Naive thymus-derived CD4-positive, alpha-beta T cell (primary cell): ENCODE measurements around the gene RTN1. TPM values are rescaled to one million over a fixed set of nuclear protein-coding genes. Genes with fewer than 3 reads are reported as not detected.

ENCODE experiments used
- ATAC-seq: fragments of 150-1000 bp; cut with Tn5 transposase; 2 replicates; pipeline ENCODE4 v1.10.0; 2021; ENCODE audit warnings: mild to moderate bottlenecking, moderate library complexity
- CTCF ChIA-PET: fragments of 350-600 bp; sonication (Branson Sonifier 250); formaldehyde crosslinking; loops from one replicate; lab custom pipeline; 2021; ENCODE audit warnings: antibody characterized with exemption; lab: Charles Lee
- POLR2A ChIA-PET: fragments of 350-600 bp; sonication (Branson Sonifier 250); formaldehyde crosslinking; loops from one replicate; lab custom pipeline; 2021; ENCODE audit warnings: antibody characterized with exemption, inconsistent platforms; lab: Charles Lee
- DNase-seq, 9 donors: peaks; one replicate each; pipeline versions ENCODE4 v3.0.0 to v3.0.0-alpha.2; 2020 to 2022; ENCODE audit warnings: mixed read lengths in 1 of 9
- H3K27ac ChIP-seq: one replicate; pipeline ENCODE4 v1.7.0; 2013; ENCODE audit warnings: mild to moderate bottlenecking, low read depth, low read length, moderate library complexity
- H3K27me3 ChIP-seq, 2 donors: one replicate each; pipeline ENCODE4 v1.7.0; 2013; ENCODE audit warnings: low read length in 2 of 2, mild to moderate bottlenecking in 2 of 2, moderate library complexity in 2 of 2; ENCODE audit not compliant: control insufficient read depth in 2 of 2, insufficient read depth in 2 of 2
- H3K36me3 ChIP-seq, 3 experiments: 1 replicate in 2 of 3; 2 replicates in 1 of 3; pipeline ENCODE4 v1.7.0; 2013; ENCODE audit warnings: low read length in 3 of 3, mild to moderate bottlenecking in 3 of 3, moderate library complexity in 1 of 3; ENCODE audit not compliant: insufficient read depth in 3 of 3, control insufficient read depth in 2 of 3
- H3K4me1 ChIP-seq, 2 donors: one replicate each; pipeline ENCODE4 v1.7.0; 2013; ENCODE audit warnings: low read length in 2 of 2, mild to moderate bottlenecking in 2 of 2, moderate library complexity in 1 of 2; ENCODE audit not compliant: control insufficient read depth in 2 of 2, insufficient read depth in 2 of 2
- H3K4me3 ChIP-seq: 2 replicates; pipeline ENCODE4 v1.7.0; 2013; ENCODE audit warnings: mild to moderate bottlenecking, low read length
- H3K9me3 ChIP-seq, 3 experiments: 1 replicate in 2 of 3; 2 replicates in 1 of 3; pipeline ENCODE4 v1.7.0; 2013; ENCODE audit warnings: low read length in 3 of 3; ENCODE audit not compliant: control insufficient read depth in 2 of 3
- H3K27ac Mint-ChIP-seq, 9 donors: one replicate each; pipeline ENCODE4 v1.8.0; 2020 to 2022; ENCODE audit warnings: mixed read lengths in 9 of 9, mild to moderate bottlenecking in 8 of 9, moderate library complexity in 5 of 9, inconsistent platforms in 2 of 9
- H3K27me3 Mint-ChIP-seq, 5 donors: one replicate each; pipeline ENCODE4 v1.8.0; 2021 to 2022; ENCODE audit warnings: mixed read lengths in 5 of 5, mild to moderate bottlenecking in 1 of 5
- H3K36me3 Mint-ChIP-seq, 5 donors: one replicate each; pipeline ENCODE4 v1.8.0; 2020 to 2022; ENCODE audit warnings: mixed read lengths in 5 of 5, mild to moderate bottlenecking in 3 of 5, inconsistent platforms in 1 of 5
- H3K4me1 Mint-ChIP-seq, 7 donors: one replicate each; pipeline ENCODE4 v1.8.0; 2020 to 2022; ENCODE audit warnings: mixed read lengths in 7 of 7, mild to moderate bottlenecking in 3 of 7, inconsistent platforms in 1 of 7
- H3K4me3 Mint-ChIP-seq, 10 donors: one replicate each; pipeline ENCODE4 v1.8.0; 2020 to 2022; ENCODE audit warnings: mild to moderate bottlenecking in 10 of 10, mixed read lengths in 10 of 10, moderate library complexity in 6 of 10, inconsistent platforms in 2 of 10
- H3K9me3 Mint-ChIP-seq, 11 donors: one replicate each; pipeline ENCODE4 v1.8.0; 2020 to 2022; ENCODE audit warnings: mixed read lengths in 11 of 11, mild to moderate bottlenecking in 4 of 11, inconsistent platforms in 1 of 11, moderate library complexity in 1 of 11
- intact Hi-C, 2 donors: fragments of 100-400 bp; cut with micrococcal nuclease; formaldehyde crosslinking; loops; one replicate each; pipeline ENCODE4 v1.15.1; 2023
- microRNA-seq: library from miRNA; unstranded; fragments of <30 nt; microRNA quantifications from one replicate; pipeline ENCODE4 v1.2.0, GENCODE V29; 2022; ENCODE audit warnings: borderline microRNAs expressed
- polyA plus RNA-seq, 2 donors: library from polyadenylated mRNA; unstranded; fragments of 300-500 nt; fragmentation: Illumina TruSeq; gene quantifications; one replicate each; pipeline ENCODE4 v1.2.3, GENCODE V29; 2021
- total RNA-seq, 6 experiments: library from RNA in 5 of 6; stranded (reverse) in 5 of 6; gene quantifications; 1 replicate in 5 of 6; 2 replicates in 1 of 6; pipeline ENCODE4 v1.2.3 and lab custom pipeline; 2021 to 2026

The RTN1 gene
- total and polyA plus RNA-seq, 7 experiments from 2014 or later = 0.24 to 9.4 (median 0.77) TPM; not detected in 3

DNA sequence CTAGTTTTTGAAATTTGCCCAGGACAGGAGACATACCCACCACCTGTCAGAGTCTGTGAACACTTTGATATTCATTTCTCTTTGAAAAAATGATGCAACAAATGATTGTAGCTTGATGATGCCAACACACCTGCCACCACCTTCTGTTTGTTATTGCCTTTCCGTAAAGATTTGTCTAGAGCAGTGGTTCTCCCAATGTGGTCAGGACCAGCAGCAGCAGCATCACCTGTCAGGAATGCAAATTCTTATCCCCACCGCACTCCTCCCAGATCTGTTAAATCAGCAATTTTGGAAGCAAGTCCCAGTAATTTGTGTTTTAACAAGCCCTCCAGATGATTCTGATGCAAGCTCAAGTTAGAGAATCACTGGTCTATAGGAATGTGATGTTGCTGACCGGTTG lies 303.9 kb downstream of the RTN1 start:
- Histone ChIP-seq H3K9me3 (no peaks in the 10 kb centered on the region), H3K4me3 (no peak overlapping the region), H3K27ac (no peak overlapping the region), H3K36me3 (no peaks in the 10 kb centered on the region), H3K27me3 (no peaks in the 10 kb centered on the region), H3K4me1 (no peaks in the 10 kb centered on the region)
- Mint-ChIP-seq H3K4me3 (no peak overlapping the region), H3K36me3 (no peaks in the 10 kb centered on the region), H3K27me3 (peaks cover 28 to 48% (median 42%) of the 10 kb centered on the region in 5 donors), H3K4me1 (no peaks in the 10 kb centered on the region), H3K27ac (no peak overlapping the region), H3K9me3 (no peaks in the 10 kb centered on the region)
- ATAC-seq (no peak), DNase-seq (no peak)
- CTCF ChIA-PET = no interaction called here
- intact Hi-C loops = no loop called here
- POLR2A ChIA-PET = no interaction called here

DNA sequence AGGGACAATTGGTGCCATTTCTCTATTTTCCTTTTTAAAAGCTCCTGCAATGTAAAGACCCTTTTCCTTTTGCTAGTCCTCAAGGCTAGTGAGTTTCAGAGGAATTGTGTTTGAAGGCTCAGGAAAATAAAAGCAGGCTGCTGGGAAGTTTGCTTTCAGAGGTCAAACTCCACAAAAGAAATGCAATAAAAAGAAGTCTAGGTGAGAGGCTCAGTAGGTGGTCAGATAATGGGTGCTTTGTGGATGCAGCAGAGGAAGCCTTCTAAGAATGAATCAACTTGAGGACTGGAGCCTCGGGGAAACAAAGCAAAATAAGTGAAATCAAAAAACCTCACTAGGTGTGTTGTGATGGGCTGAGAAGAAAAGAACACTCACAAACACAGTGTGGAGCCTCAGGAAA lies 304.3 kb downstream of the RTN1 start:
- no peak overlapping the region for H3K27ac Mint-ChIP-seq

DNA sequence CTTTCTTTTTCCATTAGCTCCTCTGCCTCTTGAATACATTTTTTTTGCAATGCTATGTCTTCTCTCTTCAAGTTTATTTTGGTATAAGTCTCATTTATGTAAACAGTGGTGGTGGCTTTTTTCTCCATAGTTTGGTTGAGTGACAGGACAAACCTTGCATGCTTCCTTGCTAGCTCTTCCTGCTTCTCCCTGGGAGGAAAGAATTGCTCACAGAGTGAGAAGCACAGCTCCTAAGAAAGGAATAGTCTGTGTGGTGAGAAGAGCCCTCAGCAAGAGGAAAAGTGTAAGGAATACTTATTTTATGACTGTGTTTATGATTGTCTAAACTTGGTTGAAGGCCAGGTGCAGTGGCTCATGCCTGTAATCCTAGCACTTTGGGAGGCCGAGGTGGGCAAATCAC lies 305.5 kb downstream of the RTN1 start:
- Histone ChIP-seq H3K4me3 (no peak overlapping the region), H3K36me3 (no peaks in the 10 kb centered on the region), H3K4me1 (no peaks in the 10 kb centered on the region), H3K27ac (no peak overlapping the region), H3K9me3 (no peaks in the 10 kb centered on the region), H3K27me3 (no peaks in the 10 kb centered on the region)
- Mint-ChIP-seq H3K4me1 (no peaks in the 10 kb centered on the region), H3K9me3 (no peaks in the 10 kb centered on the region), H3K4me3 (no peak overlapping the region), H3K27ac (no peak overlapping the region), H3K36me3 (no peaks in the 10 kb centered on the region), H3K27me3 (peaks cover 22 to 39% (median 29%) of the 10 kb centered on the region in 5 donors)
- DNase-seq = no peak
- ChIA-PET POLR2A (no interaction called here), CTCF (no interaction called here)
- intact Hi-C loops = no loop called here
- no peak for ATAC-seq

More for the DNA sequence above, 304.3 kb downstream of the RTN1 start:
- DNase-seq (no peak), ATAC-seq (no peak)
- Histone ChIP-seq H3K27ac (no peak overlapping the region), H3K9me3 (no peaks in the 10 kb centered on the region), H3K4me3 (no peak overlapping the region), H3K4me1 (no peaks in the 10 kb centered on the region), H3K27me3 (no peaks in the 10 kb centered on the region), H3K36me3 (no peaks in the 10 kb centered on the region)
- Mint-ChIP-seq H3K4me3 (no peak overlapping the region), H3K36me3 (no peaks in the 10 kb centered on the region), H3K9me3 (no peaks in the 10 kb centered on the region), H3K27me3 (peaks cover 28 to 46% (median 37%) of the 10 kb centered on the region in 5 donors), H3K4me1 (no peaks in the 10 kb centered on the region)
- intact Hi-C loops = no loop called here
- CTCF ChIA-PET = no interaction called here
- POLR2A ChIA-PET = no interaction called here

DNA sequence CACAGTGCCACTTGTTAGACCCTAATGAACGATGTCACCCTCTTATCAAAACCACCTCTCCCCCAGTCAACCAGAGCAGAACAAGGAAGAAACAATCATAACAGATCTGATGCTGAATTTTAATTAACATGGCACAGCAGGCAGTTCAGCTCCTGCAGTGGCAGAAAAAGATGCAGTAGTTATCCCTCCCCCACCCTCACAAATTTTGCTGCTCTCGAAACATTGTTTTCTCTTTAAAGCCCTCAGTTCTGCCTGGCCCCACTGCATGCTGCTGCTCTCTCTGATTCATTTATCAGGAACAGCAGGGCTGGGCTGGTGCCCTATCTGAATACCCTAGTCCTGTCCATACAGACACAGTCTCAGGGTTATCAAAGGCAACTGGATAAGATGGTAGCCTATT lies 306.2 kb downstream of the RTN1 start:
- Mint-ChIP-seq H3K36me3 (no peaks in the 10 kb centered on the region), H3K4me1 (no peaks in the 10 kb centered on the region), H3K4me3 (no peak overlapping the region), H3K9me3 (no peaks in the 10 kb centered on the region), H3K27ac (no peak overlapping the region), H3K27me3 (peaks cover 17 to 35% (median 28%) of the 10 kb centered on the region in 5 donors)
- POLR2A ChIA-PET = no interaction called here
- CTCF ChIA-PET = no interaction called here
- no peak overlapping the region for H3K27ac ChIP-seq
- no peak overlapping the region for H3K4me3 ChIP-seq
- intact Hi-C loops = no loop called here
- ATAC-seq (no peak), DNase-seq (no peak)
- H3K9me3 ChIP-seq = no peaks in the 10 kb centered on the region
- H3K4me1 ChIP-seq = no peaks in the 10 kb centered on the region
- no peaks in the 10 kb centered on the region for H3K36me3 ChIP-seq
- H3K27me3 ChIP-seq = no peaks in the 10 kb centered on the region

DNA sequence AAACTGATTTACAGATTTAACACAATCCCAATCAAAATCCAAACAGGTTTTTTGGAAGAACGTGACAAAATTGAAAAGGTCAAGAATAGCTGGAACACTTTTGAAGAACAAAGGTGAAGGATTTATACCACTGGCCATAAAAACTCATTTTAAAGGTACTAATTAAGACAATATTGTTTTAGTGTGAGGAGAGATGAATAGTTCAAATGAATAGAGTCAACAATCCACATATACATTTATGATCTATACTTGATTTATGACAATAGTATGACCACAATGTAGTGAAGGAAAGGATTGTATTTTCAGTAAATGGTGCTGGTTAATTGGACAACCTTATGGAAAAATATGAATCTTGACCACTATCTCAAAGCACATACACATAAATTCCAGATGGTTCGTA lies 323.3 kb downstream of the RTN1 start:
- H3K27me3 Mint-ChIP-seq = peaks cover 10 to 42% (median 25%) of the 10 kb centered on the region in 5 donors
- POLR2A ChIA-PET = no interaction called here
- CTCF ChIA-PET = no interaction called here

More for the DNA sequence above, 323.3 kb downstream of the RTN1 start:
- Histone ChIP-seq H3K27ac (no peak overlapping the region), H3K4me3 (no peak overlapping the region), H3K27me3 (no peaks in the 10 kb centered on the region), H3K4me1 (no peaks in the 10 kb centered on the region), H3K36me3 (no peaks in the 10 kb centered on the region), H3K9me3 (no peaks in the 10 kb centered on the region)
- Mint-ChIP-seq H3K4me3 (no peak overlapping the region), H3K4me1 (no peaks in the 10 kb centered on the region), H3K36me3 (no peaks in the 10 kb centered on the region), H3K27ac (no peak overlapping the region), H3K9me3 (peaks cover 0 to 12% (median 0%) of the 10 kb centered on the region in 11 donors)
- ATAC-seq (no peak), DNase-seq (no peak)
- intact Hi-C loops = no loop called here

Small RNA genes within 50 kb of the gene (microRNA-seq; reads per million reads assigned to microRNA genes)
- gene MIR5586 = not detected

Other genes with a start within 250 kb of the RTN1 start
- not detected for gene LRRC9, start 49.4 kb upstream of the RTN1 start, total RNA-seq
- gene LRRC9, start 49.4 kb upstream of the RTN1 start, polyA plus RNA-seq = not detected
- gene PCNX4, start 221.1 kb upstream of the RTN1 start, total RNA-seq = 10 to 100 TPM; 34.9 to 48.2 (median 43.3) TPM
- gene PCNX4, start 221.1 kb upstream of the RTN1 start, polyA plus RNA-seq = 10 to 100 TPM; 17.2 to 22.5 TPM